HG02798 (cell line): Measurements from ENCODE around the gene LEFTY2.
"Not testable (repeated sequence)": the region's sequence is repeated elsewhere in the genome, so short reads cannot be mapped to it uniquely, and the experiment has no call there.

Experiments
- ATAC-seq: cut with Tn5 transposase; IDR thresholded peaks from one replicate; pipeline ENCODE4 v1.9.1; 2021; ENCODE audit warnings: mild to moderate bottlenecking; ENCODE audit not compliant: unreplicated experiment, poor library complexity

The LEFTY2 gene

DNA sequence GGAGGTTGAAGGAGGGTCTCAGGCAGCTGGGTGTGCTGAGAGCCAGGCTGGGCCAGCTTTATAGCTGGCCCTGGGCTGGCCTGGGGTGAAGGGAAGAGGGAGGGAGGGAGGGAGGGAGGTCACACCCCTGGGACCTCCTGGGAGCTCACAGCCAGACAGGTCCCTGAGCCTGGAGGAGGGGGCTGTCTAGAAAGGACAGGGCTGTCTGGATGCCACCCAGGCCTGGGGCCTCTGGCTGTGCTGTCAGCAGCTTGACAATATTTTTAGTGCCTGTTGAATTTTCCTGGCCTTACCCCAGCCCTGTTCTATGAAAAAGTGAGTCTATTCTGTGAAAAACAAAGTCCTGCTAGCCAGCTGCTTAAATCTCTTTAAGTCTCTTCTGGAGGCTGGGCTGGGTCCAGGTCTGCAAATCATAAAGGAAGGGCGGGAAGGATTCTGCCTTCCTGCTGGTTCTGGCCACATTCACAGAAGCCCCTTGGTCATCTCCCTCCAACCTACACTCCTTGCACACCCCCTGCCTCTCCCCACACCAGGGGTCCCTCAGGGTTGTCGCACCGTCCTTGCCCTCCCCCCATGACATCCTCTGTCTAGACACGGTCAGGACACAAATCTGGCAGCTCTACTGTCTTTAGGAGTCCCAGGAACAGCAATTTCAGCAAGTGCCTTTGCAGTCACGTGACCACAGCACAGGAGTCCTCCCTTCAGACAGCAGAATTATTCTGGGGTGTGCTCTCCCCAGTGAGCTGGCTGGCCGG is at the start of gene LEFTY2:
Gene LEFTY2, minus strand, starts transcription at position 34 of the 755 bp plus-strand sequence. CDS start 80 bp downstream, outside the sequence.
- no peak for ATAC-seq

DNA sequence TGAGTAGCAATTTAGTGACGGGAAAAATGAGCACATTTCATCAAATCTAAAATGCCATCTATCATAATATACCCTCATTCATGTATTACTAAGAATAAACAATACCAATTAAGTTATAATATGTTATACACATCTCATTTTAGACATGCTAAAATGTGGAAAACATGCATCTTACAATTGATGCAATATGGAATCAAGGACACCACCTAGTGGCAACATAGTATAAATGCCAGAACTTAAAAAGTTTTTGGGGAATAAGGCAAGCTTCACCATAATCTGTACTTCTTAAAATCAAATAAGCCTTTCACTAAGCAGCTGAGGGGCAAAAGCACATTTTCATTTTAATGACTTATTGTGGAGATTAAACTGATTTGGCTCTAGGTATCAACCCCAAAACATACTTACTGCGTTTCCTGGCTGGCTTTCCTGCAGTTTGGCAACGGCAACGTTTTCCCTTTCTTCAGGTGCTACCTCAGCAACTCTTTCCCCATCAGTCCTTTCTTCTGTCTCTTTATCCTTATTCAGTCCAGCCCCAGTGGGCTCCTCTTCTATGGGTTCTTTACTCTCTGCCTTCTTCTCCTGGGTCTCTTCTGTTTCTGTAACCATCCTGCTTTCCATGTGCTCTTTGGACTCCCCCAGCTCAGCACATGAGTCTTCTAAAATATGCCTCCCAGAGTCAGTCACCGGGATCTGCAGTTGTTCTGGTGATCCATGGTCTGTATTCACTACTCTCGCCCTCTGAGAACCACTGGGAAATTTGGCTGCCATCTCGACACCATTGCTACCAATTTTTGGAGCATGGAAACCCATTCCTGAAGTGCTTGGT is 46.7 kb upstream of the LEFTY2 start:
- no peak for ATAC-seq

- ATAC-seq = no peak
Observed at GRCh38 chr1:225981714-225982113, 40.7 kb upstream of the LEFTY2 start.

DNA sequence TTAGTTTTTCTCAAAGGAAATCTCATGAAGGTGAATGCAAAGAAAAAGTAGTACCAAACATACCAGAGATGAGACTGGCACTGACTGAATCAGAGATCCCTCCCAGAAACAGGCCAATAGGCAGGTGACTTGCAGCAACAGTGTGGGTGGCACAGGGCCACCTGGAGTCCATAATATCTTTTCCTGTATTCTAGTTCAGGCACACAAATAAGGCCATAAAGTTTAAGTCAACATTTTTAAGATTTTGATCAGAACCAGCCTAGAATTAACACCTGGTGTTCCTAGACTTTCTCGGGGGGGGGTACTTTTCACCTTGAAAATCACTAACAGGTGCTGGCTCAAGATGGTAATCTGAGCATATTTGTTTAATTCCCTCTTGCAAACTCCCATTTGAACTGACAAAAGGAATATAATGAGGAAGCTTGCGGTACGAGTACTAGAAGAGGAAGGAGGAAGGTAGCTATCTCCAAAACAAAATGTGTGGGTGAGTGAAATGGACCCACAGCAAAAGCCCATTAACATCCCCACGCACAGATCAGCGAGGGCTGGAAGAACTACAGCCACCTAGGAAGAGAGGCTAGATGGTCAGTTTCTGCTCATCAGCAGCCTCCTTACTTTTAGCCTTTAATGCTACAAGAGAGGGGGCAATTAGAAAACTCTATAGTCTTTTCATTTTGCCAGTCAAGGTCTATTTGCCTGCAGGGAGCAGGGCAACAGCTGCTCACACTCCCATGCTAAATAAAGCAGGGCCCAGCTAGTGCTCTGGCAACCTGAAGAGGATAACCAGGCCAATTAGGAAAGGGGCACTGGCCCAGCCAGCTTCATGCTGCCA is 39.2 kb upstream of the LEFTY2 start:
- no peak for ATAC-seq

- no peak for ATAC-seq
Observed at GRCh38 chr1:225979421-225979820, 38.4 kb upstream of the LEFTY2 start.

GRCh38 chr1:225977937-225978748 is 37.1 kb upstream of the LEFTY2 start:
- ATAC-seq = peak; percentile 57

- ATAC-seq = not testable (repeated sequence)
Observed at GRCh38 chr1:225975146-225975545, 34.1 kb upstream of the LEFTY2 start.

GRCh38 chr1:225974454-225974853 is 33.4 kb upstream of the LEFTY2 start:
- ATAC-seq = no peak

- no peak for ATAC-seq
Observed at GRCh38 chr1:225973158-225973557, 32.1 kb upstream of the LEFTY2 start.

GRCh38 chr1:225972344-225973152 is 31.5 kb upstream of the LEFTY2 start:
- no peak for ATAC-seq

- ATAC-seq = not testable (repeated sequence)
Observed at GRCh38 chr1:225970592-225971157, 29.7 kb upstream of the LEFTY2 start.

- ATAC-seq = not testable (repeated sequence)
Observed at GRCh38 chr1:225969751-225970150, 28.7 kb upstream of the LEFTY2 start.

GRCh38 chr1:225965231-225965630 is 24.2 kb upstream of the LEFTY2 start:
- ATAC-seq = no peak

DNA sequence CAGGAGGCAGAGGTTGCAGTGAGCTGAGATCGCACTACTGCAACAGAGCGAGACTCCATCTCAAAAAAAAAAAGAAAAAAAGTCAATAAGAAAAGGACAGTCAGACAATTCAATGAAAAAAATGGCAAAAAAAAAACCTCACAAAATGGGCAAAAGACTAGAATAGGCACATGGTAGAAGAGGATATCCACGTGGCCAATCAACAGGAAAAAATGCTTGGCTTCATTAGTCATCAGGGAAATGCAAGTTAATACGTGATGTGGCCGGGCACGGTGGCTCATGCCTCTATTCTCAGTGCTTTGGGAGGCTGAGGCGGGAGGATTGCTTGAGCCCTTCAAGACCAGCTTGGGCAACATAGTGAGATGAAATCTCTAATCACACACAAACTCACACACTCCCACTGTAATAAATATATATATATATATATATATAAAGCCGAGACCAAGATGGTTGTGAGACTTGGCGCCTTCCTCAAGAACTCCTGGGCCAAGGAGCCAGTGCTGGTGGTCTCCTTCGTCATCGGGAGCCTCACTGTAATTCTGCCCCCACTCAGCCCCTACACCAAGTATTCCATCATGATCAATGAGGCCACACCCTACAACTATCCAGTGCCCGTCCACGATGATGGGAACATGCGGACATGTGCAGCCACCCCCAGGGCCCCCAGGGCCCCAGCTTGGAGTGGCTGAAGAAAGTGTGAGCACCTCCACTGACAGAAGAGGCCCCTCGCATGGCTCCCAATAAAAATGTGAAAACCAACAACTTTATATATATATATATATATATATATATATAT is 22.9 kb upstream of the LEFTY2 start:
- no peak for ATAC-seq

GRCh38 chr1:225962440-225962975 is 21.5 kb upstream of the LEFTY2 start:
- peak; percentile 72 for ATAC-seq

- ATAC-seq = no peak
Observed at GRCh38 chr1:225961659-225962439, 20.8 kb upstream of the LEFTY2 start.

- ATAC-seq = no peak
Observed at GRCh38 chr1:225958041-225958440, 17.0 kb upstream of the LEFTY2 start.
